Stimulated activated CD8-positive, alpha-beta memory T cell treated with anti-CD3 and anti-CD28 coated beads, Interleukin-12 subunit alpha, Interleukin-12 subunit beta, amount 100 ng/mL, for 1 hour (primary cell): ENCODE data around the gene IQCN.
A peak's percentile ranks its signal among the peaks of the same experiment; 100 is the strongest.

Source experiments
- DNase-seq: peaks from one replicate; pipeline ENCODE4 v3.0.0-alpha.2; 2020; ENCODE audit warnings: low read depth

IQCN gene

GRCh38 chr19:18266771-18267686, 7.2 kb downstream of the IQCN start:
- no peak for DNase-seq

DNA sequence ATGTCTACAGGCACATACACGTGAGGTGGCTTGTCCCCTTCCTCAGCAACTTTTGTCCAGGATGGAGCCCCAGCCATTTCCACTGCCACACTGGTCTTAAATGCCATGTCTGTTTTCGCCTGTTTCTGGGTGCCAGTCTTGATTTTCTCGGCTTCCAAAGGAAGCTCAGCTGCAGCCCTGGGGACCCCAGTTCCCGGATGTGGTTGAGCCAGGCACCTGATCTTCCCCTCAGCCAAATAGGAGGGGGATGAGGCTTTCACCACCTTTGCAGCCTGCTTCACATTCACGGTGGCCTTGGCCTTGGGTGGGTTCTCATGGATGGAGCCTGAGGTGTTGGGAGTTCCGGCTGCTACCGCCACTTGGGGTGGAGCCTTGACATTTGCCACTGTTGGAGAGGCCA, 8.7 kb downstream of the IQCN start:
- no peak for DNase-seq

DNA sequence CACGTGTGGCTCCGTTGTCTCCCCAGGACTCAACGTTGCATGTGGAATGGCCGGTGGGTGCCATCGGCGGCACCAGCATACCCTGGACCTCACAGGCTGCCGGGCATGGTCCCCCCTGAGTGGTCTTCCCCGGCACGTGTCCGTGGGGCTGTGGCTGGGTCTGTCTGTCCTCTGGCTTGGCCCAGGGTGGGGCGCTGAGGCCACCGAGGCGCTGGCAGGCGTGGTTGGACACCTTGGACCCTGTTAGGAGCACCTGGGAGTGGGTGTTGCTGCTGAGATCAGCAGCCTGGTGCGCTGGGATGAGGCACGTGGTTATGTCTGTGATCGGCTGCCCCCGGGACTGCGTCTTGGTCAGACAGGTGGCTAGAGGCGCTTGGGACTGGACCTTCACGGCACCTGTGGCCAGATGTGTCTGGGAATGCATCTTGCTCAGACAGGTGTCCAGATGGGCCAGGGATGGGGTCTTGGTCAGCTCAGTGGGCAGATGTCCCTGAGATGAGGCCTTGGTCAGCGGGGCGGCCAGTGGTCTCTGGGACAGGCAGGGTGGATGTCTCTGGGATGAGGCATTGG, 9.2 kb downstream of the IQCN start:
- DNase-seq: no peak

- DNase-seq: no peak
Measured at GRCh38 chr19:18264137-18264854, 10.0 kb downstream of the IQCN start.

- DNase-seq: no peak
Measured at GRCh38 chr19:18263324-18264136, 10.7 kb downstream of the IQCN start.

DNA sequence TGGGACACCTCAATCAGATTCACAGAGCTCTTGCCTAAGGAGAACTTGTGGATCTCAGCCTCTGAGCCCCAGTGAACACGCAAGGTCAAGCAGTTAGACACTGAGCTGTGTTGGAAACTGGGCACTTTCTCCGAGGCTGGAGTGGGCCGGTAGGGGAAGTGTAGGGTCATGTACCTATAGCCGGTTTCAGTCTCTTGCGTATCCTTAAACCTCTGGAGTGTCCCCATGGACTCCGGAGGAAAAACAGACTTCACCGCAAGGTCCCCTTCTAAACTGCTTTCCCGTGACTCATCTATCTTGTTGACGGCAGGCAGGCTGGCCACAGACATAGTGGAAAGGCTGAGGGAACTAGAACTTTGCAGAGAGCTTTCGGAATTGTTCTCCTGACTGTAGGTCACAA, 11.3 kb downstream of the IQCN start:
- no peak for DNase-seq

GRCh38 chr19:18262144-18262543, 12.1 kb downstream of the IQCN start:
- no peak for DNase-seq

- no peak for DNase-seq
Measured at GRCh38 chr19:18261474-18261873, 12.8 kb downstream of the IQCN start.

DNA sequence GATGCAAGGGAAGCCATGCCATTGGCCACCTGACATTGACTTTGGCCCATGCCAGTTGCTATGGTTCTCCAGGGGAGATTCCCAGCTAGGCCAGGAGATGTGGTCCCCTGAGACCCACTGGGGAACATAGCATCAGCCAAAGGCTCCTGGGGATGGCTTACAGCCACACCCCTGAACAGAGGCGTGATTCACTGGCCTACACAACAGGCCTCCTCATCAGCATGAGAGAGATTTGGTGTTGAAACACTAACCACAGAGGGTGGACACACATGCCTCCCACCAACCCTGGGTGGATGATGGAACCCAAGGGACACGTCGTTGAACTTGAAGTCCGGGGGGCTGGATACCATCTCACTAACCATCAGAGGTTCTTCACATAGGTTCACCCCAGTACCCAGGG, 14.4 kb downstream of the IQCN start:
- no peak for DNase-seq

GRCh38 chr19:18257503-18258470, 16.5 kb downstream of the IQCN start:
- no peak for DNase-seq

DNA sequence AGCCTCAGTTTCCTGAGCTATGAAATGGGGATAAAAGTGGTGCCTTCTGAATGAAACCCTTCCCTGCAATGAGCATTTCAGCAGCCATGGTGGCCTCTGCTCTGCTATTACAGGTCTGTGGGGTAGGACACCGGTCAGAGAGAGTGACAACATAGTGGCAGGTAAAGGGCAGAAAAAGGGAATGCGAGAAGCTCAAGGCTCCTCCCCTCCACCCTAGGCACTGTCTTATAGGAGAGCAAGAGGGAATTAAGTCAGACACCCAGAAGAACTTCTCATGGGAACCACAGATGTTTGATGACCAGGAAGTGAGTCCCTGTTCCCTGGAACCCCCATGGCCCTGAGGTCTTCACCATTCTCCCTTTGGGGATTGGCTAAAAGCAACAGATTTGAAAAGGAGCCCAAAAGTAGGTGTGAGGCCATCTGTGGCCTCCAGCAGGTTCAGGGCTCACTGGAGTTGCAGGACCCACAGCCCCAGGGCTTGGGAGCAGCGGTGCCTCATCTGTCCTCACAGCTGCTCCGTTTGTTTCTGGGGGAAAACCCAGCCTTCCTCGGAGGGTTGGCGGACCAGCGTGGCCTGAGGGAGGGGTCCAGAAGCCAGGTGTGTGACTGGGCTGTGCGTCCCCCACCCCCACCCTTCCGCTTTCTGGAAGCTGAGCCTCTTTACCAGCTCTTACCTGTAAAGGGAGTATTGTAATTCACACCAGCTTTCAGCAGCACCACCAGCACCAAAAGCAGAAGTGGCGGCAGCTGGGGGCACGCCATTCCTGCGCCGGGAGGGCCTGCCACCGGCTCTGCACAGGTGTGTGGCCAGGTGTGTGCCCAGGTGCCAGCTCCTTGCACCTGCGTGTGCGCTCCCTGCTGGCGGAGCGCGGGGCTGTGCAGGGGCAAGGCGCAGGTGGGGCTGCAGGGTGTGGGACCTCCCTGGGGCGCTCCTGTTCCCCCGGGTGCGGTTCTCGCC, 19.4 kb downstream of the IQCN start:
- no peak for DNase-seq

GRCh38 chr19:18253716-18254115, 20.5 kb downstream of the IQCN start:
- no peak for DNase-seq

DNA sequence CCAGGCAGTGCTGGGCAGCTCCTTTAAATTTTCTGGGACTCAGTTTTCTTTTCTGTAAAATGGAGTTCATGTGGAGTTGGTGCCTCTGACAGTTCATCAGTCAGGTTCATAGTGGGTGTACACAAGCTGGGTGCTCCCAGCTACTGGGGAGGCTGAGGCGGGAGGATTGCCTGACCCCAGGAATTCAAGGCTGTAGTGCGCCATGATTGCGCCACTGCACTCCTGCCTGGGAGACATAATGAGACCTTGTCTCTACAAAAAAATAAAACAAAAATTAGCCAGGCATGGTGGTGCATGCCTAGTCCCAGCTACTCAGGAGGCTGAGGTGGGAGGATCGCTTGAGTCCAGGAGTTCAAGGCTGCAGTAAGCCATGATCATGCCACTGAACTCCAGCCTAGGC, 21.1 kb downstream of the IQCN start:
- DNase-seq: no peak

DNA sequence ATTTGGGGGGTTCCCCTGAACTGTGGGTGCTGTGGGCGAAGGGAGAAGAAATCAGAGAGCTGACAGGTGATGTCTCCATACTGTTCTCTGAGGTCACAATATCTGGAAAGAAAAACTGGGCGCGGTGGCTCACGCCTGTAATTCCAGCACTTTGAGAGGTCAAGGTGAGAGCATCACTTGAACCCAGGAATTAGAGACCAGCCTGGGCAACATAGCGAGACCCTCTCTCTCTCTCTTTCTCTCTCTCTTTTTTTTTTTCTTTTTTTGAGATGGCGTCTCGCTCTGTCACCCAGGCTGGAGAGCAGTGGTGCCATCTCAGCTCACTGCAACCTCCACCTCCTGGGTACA, 21.9 kb downstream of the IQCN start:
- DNase-seq: no peak

DNA sequence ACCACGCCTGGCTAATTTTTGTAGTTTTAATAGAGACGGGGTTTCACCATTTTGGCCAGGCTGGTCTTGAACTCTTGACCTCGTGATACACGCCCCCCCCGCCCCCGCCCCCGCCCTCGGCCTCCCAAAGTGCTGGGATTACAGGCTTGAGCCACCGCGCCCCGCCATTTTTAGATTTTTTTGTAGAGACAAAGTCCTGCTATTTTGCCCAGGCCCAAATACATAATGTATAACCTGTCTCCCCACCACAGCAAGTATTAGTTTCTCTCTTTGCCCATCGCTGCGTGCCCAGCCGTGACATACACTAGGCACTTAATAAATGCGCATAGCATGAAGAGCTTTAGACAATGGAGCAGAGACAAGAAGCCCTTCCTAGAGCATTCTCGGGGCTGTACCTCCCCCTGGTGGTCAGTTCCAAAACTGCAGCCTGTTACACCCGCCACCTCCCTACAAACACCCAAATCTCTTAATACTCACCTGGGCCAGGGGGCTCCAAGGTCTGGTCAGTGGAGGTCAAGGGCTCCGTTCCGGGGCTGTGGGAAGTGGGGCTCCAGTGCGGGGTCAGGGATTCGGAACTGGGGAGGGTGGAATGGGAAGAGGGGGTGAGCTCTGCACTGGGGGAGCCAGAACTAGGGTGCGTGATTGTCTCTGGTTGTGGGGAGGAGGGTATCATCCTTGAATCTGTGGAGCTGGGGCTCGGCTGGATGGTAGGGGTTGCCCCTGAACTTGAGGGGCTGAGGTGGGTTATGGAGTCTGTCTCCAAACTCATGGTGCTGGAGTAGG, 22.5 kb downstream of the IQCN start:
- DNase-seq: peak; percentile 76

DNA sequence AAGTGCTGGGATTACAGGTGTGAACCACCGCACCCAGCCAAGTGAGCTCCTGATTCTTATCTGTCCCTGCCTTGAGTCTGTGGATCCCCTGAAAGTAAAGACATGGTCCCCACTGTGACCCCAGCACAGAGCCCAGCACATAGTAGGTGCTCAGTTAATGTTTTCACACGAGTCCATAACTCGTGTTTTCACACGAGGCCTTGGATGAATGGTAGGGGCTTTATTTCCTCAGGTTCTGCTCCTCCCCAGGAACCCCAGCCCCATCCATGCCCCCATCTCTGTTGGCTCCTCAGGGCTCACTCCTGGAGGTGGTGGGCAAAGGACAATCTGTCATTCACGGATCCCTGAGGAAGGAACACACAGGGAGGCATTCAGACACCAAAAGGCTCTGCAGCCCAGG, 24.4 kb downstream of the IQCN start:
- DNase-seq: no peak

GRCh38 chr19:18245297-18245696, 29.0 kb downstream of the IQCN start:
- DNase-seq: no peak

DNA sequence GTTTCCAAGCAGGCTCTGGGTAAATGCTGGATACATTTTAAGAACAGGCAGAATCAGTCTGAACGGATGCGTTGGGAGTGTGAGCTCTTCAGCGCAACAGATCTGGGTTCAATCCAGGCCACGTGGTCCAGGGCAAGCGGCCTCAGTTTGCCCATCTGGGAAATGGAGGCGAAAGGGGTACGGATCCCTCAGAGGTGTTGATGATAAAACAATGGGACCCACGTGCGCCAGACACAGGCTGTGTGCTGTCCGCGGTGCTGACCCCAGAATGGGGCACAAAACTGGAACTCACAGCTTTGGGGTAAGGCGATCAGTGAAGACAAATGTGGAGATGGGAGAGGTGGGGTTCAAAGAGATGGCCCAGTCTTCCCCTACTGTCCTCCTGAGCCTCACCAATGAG, 34.9 kb downstream of the IQCN start:
- no peak for DNase-seq

- DNase-seq: no peak
Measured at GRCh38 chr19:18234194-18234593, 40.1 kb downstream of the IQCN start.
